ENCODE results near the gene FBXW2. TPM values are rescaled to one million over a fixed set of nuclear protein-coding genes. Genes with fewer than 3 reads are reported as not detected.

FBXW2 gene
- total RNA-seq, 6 experiments from 2014 or later, result 26.5 to 42.5 (median 35.6) TPM

DNA sequence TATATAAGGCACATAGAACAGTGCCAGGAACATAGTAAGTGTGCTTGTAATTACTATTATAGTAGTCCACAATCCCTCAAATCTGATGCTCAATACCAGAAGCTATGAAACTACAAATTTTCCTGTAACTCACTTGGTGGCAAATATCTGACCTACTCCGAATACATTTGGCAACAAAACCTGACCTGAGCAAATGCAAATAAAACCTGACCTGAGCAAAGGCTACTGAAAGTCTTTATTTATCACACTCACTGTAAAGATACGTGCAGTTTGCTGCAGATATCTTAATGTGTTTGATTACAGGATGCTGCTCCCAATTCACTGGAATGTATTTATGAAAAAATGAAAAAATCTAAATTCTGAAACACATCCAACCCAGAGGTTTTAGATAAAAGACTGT lies 86.0 kb downstream of the FBXW2 start:
- ATAC-seq (peak; percentile 55 to 70 (median 62)), DNase-seq (no peak)
- Histone ChIP-seq H3K4me3 (no peak overlapping the region), H3K9me3 (no peaks in the 10 kb centered on the region), H3K36me3 (no peaks in the 10 kb centered on the region), H3K27ac (peak overlapping the region; percentile 37 to 51 (median 46)), H3K4me1 (peaks cover 0 to 54% (median 15%) of the 10 kb centered on the region in 4 donors), H3K27me3 (no peaks in the 10 kb centered on the region)
- TF ChIP-seq POLR2A (IDR thresholded peaks at IDR 0.05) (no peak), CTCF (IDR thresholded peaks at IDR 0.05) (no peak)
- WGBS (ENCODE audit: insufficient coverage, low coverage, low lambda C conversion rate, missing lambda C conversion rate), result 12% methylated on average over 2 of the region's 2 CpGs
- intact Hi-C loops (cut with DNase I), result no loop called here

Other genes with a start within 250 kb of the FBXW2 start
- gene CDK5RAP2, start 213.2 kb downstream of the FBXW2 start, total RNA-seq, result 10 to 100 TPM; 25.9 to 61.6 (median 34.7) TPM
- 10 to 100 TPM; 26.8 to 49.0 (median 38.2) TPM for gene MEGF9, start 78.9 kb downstream of the FBXW2 start, total RNA-seq
- 10 to 100 TPM; 14.1 to 29.2 (median 21.5) TPM for gene PSMD5, start 49.5 kb upstream of the FBXW2 start, total RNA-seq
- 1 to 10 TPM; 2.2 to 8.0 (median 5.2) TPM for gene PHF19, start 83.8 kb upstream of the FBXW2 start, total RNA-seq
- gene TRAF1, start 133.4 kb upstream of the FBXW2 start, total RNA-seq, result 1 to 10 TPM in 5 of 6 experiments, under 1 TPM in 1; 0.99 to 2.5 (median 2.1) TPM